Activated CD8-positive, alpha-beta T cell treated with anti-CD3 and anti-CD28 coated beads for 36 hours (primary cell): ENCODE measurements around the gene POLR3H. TPM values are rescaled to one million over a fixed set of nuclear protein-coding genes. Genes with fewer than 3 reads are reported as not detected.

Experiments
- ATAC-seq: fragments of 200-7000 bp; cut with Tn5 transposase; one replicate; pipeline ENCODE4 v1.10.0; 2021; ENCODE audit warnings: mild to moderate bottlenecking, moderate library complexity
- CTCF ChIA-PET: fragments of 350-600 bp; sonication (Branson Sonifier 250); formaldehyde crosslinking; loops from one replicate; lab custom pipeline; 2021; ENCODE audit warnings: antibody characterized with exemption; lab: Charles Lee
- POLR2A ChIA-PET: fragments of 350-600 bp; sonication (Branson Sonifier 250); formaldehyde crosslinking; loops from one replicate; lab custom pipeline; 2021; ENCODE audit warnings: antibody characterized with exemption; lab: Charles Lee
- DNase-seq: peaks from one replicate; pipeline ENCODE4 v3.0.0-alpha.2; 2020
- H3K27ac Mint-ChIP-seq: one replicate; pipeline ENCODE4 v1.8.0; 2021; ENCODE audit warnings: mild to moderate bottlenecking, mixed read lengths
- H3K27me3 Mint-ChIP-seq: one replicate; pipeline ENCODE4 v1.8.0; 2021; ENCODE audit warnings: mixed read lengths
- H3K36me3 Mint-ChIP-seq: one replicate; pipeline ENCODE4 v1.8.0; 2021; ENCODE audit warnings: low read depth, mixed read lengths
- H3K4me1 Mint-ChIP-seq: one replicate; pipeline ENCODE4 v1.8.0; 2021; ENCODE audit warnings: low read depth, mixed read lengths
- H3K4me3 Mint-ChIP-seq: one replicate; pipeline ENCODE4 v1.8.0; 2021; ENCODE audit warnings: mild to moderate bottlenecking, moderate library complexity, mixed read lengths
- H3K9me3 Mint-ChIP-seq: one replicate; pipeline ENCODE4 v1.8.0; 2021; ENCODE audit warnings: mixed read lengths
- intact Hi-C: fragments of 100-400 bp; cut with micrococcal nuclease; formaldehyde crosslinking; loops from one replicate; pipeline ENCODE4 v1.10.0; 2022
- total RNA-seq, 2 experiments: library from RNA; stranded (reverse); gene quantifications; one replicate each; pipeline ENCODE4 v1.2.3, GENCODE V29; 2021
- TF ChIP-seq, protein P1 (sequence below): fragments of 200-600 bp; IDR thresholded peaks from one replicate; pipeline ENCODE4 v1.8.0; 2022; ENCODE audit warnings: antibody characterized with exemption, mild to moderate bottlenecking

The POLR3H gene
- total RNA-seq, 2 experiments from 2014 or later: 26.8 to 29.0 TPM

DNA sequence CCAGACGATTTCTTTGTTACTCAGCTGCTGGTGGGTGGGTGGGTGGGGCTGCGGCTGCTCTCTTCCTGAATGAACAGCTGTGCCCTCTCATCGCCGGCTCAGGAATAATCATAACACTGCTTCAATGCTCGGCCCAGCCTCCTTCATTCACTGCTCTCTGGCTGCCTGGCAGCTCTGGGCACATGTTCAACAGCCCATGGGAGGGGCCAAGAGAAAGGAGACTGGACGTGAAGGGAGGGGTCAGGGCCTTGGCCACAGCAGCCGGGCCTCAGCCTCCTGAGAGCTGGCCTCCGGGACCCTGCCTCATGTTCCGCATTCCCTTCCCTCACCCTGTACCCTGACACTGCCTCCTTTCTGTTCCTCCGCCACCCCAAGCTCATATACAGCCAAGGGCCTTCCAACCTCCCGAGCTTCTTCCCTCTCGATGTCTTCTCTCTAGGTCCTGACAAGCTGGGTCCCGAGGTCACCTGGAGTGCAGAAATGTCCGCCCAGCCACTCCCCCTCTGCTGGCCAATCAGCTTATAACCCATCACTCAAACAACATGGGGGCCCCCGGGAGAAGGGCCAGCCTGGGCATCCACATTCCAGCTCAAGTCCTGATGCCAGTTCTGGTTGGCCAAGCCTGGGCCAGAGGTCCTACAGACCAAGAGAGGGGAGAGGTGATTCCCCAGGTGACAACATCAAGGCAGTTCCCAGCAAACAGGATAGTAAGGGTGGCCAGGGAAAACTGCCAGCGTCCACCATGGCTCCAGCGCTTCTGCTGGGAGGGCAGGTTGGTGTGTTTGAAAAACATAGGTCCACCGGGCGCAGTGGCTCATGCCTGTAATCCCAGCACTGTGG, 13.4 kb upstream of the POLR3H start:
- Mint-ChIP-seq H3K36me3 (no peaks in the 10 kb centered on the region), H3K4me1 (peaks cover 7% of the 10 kb centered on the region), H3K27ac (no peak overlapping the region), H3K9me3 (no peaks in the 10 kb centered on the region), H3K4me3 (no peak overlapping the region), H3K27me3 (peaks cover 20% of the 10 kb centered on the region)
- peak; percentile 75 for ATAC-seq
- peak; percentile 41 for DNase-seq
- intact Hi-C loops: no loop called here
- TF ChIP-seq, protein P1, sequence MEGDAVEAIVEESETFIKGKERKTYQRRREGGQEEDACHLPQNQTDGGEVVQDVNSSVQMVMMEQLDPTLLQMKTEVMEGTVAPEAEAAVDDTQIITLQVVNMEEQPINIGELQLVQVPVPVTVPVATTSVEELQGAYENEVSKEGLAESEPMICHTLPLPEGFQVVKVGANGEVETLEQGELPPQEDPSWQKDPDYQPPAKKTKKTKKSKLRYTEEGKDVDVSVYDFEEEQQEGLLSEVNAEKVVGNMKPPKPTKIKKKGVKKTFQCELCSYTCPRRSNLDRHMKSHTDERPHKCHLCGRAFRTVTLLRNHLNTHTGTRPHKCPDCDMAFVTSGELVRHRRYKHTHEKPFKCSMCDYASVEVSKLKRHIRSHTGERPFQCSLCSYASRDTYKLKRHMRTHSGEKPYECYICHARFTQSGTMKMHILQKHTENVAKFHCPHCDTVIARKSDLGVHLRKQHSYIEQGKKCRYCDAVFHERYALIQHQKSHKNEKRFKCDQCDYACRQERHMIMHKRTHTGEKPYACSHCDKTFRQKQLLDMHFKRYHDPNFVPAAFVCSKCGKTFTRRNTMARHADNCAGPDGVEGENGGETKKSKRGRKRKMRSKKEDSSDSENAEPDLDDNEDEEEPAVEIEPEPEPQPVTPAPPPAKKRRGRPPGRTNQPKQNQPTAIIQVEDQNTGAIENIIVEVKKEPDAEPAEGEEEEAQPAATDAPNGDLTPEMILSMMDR: no peak
- ChIA-PET POLR2A (interaction anchor here (0.8 to 1.3 kb wide), 3 partner anchors 19 to 46 kb away, joined by 3 to 4 read pairs (median 3); partner anchors contain the start of gene PMM1), CTCF (interaction anchor here (1.1 to 1.8 kb wide), 2 partner anchors 19 to 40 kb away, joined by 4 to 6 read pairs; no protein-coding TSS in a partner anchor)

DNA sequence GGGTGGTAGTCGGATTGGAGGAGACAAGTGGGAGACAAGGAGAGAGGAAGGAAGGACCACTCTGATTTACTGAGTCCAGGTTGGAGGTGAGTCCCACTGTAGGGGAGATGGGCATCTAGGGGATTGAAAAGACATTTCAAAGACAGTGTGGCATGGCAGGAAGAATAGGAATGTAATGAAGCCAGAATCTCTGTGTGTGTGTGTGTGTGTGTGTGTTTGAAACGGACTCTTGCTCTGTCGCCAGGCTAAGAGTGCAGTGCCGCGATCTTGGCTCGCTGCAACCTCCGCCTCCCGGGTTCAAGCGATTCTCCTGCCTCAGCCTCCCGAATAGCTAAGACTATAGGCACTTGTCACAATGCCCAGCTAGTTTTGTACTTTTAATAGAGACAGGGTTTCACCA, 12.3 kb upstream of the POLR3H start:
- Mint-ChIP-seq H3K27ac (no peak overlapping the region), H3K36me3 (no peaks in the 10 kb centered on the region), H3K27me3 (peaks cover 20% of the 10 kb centered on the region), H3K4me3 (no peak overlapping the region), H3K4me1 (peaks cover 7% of the 10 kb centered on the region), H3K9me3 (no peaks in the 10 kb centered on the region)
- ATAC-seq (no peak), DNase-seq (no peak)
- TF ChIP-seq, protein P1: no peak
- ChIA-PET CTCF (interaction anchor here (1.8 kb wide), 1 partner anchor 39 kb away, joined by 4 read pairs; no protein-coding TSS in a partner anchor), POLR2A (interaction anchor here (1.1 to 1.3 kb wide), 2 partner anchors 34 to 48 kb away, joined by 3 read pairs; partner anchors contain the start of gene PMM1)
- intact Hi-C loops: no loop called here

DNA sequence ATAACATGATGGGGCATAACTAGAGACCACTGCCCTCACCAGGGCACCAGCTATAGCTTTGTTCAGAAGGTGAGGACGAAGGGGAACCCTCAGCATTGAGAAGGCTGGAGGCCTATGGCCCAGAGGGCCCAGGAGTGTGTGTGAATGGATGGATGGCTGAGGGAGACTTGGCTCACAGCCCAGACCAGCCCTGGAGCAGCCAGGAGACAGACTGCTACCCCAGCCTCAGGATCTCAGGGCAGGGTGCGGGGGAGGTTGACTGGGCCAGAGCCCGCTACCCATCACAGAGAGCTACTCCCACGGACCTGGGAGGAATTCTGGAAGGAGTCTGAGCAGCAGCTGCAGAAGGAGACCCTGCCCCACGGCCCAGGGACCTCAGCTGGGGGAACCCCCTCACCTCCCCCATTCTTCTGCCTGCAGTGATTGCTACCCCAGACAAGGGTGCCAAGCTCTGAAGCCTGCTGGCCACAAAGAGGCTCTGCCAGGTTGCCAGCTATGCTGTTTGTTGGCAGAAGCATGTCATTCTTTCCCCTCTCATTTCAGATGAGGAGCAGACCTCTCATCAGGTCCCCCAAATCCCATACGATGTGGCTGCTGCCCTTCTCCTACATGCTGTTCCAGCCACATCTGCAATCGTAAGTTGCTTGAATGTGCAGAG, 11.2 kb upstream of the POLR3H start:
- intact Hi-C loops: no loop called here
- Mint-ChIP-seq H3K4me1 (peaks cover 7% of the 10 kb centered on the region), H3K27ac (no peak overlapping the region), H3K4me3 (no peak overlapping the region), H3K9me3 (no peaks in the 10 kb centered on the region), H3K36me3 (no peaks in the 10 kb centered on the region), H3K27me3 (peaks cover 13% of the 10 kb centered on the region)
- TF ChIP-seq, protein P1: no peak
- CTCF ChIA-PET: interaction anchor here (0.9 to 1.8 kb wide), 2 partner anchors 8 to 38 kb away, joined by 4 read pairs; no protein-coding TSS in a partner anchor
- DNase-seq (no peak), ATAC-seq (no peak)
- POLR2A ChIA-PET: interaction anchor here (0.6 kb wide), 1 partner anchor 195 kb away, joined by 5 read pairs; no protein-coding TSS in a partner anchor

DNA sequence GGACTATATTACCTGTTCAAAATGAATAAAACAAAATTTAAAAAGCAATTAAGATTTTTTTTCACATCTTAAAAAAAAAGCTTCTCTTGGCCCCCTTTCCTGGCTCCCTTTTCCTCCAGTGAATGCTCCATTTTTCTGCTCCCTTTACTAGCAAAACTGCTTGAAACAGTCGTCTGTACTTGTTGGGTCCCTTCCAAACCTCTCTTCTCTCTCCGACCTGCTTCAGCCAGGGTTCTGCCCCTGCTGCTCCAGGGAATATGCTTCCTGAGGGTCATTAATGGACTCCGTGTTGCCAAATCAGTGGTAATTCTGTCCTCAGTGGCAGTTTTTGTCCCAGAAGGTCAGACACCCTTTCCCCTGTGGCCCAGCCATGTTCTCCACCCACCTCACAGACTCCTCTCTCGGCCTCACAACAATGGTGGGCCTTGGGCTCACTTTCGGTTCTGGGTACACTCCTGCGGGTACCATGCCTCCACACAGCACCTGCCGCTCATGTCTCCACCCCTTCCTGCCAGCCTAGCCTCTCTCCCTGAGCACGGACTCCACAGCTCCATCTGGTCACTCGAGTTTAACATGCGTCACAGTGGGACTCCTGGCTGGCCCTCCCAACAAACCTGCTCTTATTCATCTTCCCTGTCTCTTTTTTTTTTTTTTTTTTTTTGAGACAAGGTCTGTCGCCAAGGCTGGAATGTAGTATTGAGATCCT, 7.8 kb upstream of the POLR3H start:
- intact Hi-C loops: no loop called here
- Mint-ChIP-seq H3K36me3 (no peaks in the 10 kb centered on the region), H3K9me3 (no peaks in the 10 kb centered on the region), H3K4me3 (no peak overlapping the region), H3K4me1 (peaks cover 2% of the 10 kb centered on the region), H3K27ac (no peak overlapping the region), H3K27me3 (peaks cover 6% of the 10 kb centered on the region)
- CTCF ChIA-PET: interaction anchor here (0.8 to 1.9 kb wide), 2 partner anchors 25 to 45 kb away, joined by 3 to 4 read pairs; no protein-coding TSS in a partner anchor
- ATAC-seq: no peak
- POLR2A ChIA-PET: interaction anchor here (1.0 kb wide), 1 partner anchor 171 kb away, joined by 3 read pairs; no protein-coding TSS in a partner anchor
- DNase-seq: no peak
- TF ChIP-seq, protein P1: no peak
